ENCODE data around the gene KRT9.

DNA sequence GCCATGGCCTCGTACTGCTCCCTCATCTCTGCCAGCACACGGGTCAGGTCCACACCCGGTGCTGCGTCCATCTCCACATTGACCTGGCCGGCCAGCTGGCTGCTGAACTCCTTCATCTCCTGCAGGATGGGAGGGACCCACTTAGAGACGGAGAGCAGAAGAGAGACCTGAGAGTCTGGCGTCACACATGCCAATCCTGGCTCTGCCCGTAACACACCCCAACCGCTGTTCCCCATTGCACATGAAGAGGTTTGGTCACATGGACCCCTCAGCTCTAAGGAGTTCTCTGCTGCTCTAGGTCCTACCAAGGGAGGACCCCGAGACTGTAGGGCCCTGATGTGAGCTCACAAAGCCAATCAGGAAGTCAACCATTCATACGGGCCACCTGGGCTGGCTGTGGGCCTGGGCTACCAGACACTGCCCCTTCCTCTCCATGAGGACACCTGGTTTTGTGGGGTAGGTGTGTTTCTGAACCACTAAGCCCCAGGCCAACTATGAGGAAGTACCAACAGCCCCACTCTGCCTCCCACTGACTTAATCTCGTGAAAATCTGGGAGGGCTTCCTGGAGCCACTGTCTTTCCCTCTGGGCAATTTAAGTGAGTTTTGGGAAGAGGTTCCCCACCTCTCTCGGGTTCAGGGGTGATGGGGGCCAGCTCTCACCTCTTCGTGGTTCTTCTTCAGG is 55.6 kb downstream of the KRT9 start:
- TF ChIP-seq, protein P1, sequence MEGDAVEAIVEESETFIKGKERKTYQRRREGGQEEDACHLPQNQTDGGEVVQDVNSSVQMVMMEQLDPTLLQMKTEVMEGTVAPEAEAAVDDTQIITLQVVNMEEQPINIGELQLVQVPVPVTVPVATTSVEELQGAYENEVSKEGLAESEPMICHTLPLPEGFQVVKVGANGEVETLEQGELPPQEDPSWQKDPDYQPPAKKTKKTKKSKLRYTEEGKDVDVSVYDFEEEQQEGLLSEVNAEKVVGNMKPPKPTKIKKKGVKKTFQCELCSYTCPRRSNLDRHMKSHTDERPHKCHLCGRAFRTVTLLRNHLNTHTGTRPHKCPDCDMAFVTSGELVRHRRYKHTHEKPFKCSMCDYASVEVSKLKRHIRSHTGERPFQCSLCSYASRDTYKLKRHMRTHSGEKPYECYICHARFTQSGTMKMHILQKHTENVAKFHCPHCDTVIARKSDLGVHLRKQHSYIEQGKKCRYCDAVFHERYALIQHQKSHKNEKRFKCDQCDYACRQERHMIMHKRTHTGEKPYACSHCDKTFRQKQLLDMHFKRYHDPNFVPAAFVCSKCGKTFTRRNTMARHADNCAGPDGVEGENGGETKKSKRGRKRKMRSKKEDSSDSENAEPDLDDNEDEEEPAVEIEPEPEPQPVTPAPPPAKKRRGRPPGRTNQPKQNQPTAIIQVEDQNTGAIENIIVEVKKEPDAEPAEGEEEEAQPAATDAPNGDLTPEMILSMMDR (IDR thresholded peaks at IDR 0.05): no peak
- TF ChIP-seq POLR2A (IDR thresholded peaks at IDR 0.05) (no peak), POLR2AphosphoS5 (IDR thresholded peaks at IDR 0.05) (no peak)

Measured in prostate gland (tissue), 2 donors.